Transverse colon (tissue), 4 donors: ENCODE results near the gene GRAMD2B. TPM values are rescaled to one million over a fixed set of nuclear protein-coding genes. Genes with fewer than 3 reads are reported as not detected.

Experiments used
- DNase-seq: peaks from one replicate; pipeline ENCODE4 v3.0.0-alpha.2; 2019
- H3K27ac ChIP-seq, 4 donors: fragments of 200-600 bp; sonication (generic); 2 replicates each; pipeline ENCODE4 v1.5.1; 2016 to 2018; ENCODE audit warnings: inconsistent platforms in 4 of 4
- H3K27me3 ChIP-seq: fragments of 200-600 bp; sonication (generic); 2 replicates; pipeline ENCODE4 v1.5.1; 2017; ENCODE audit warnings: inconsistent platforms
- H3K36me3 ChIP-seq, 4 donors: fragments of 200-600 bp; sonication (generic); 2 replicates each; pipeline ENCODE4 v1.5.1; 2017 to 2019; ENCODE audit warnings: inconsistent platforms in 4 of 4
- H3K4me1 ChIP-seq, 4 donors: fragments of 200-600 bp; sonication (generic); 2 replicates each; pipeline ENCODE4 v1.5.1; 2017 to 2020; ENCODE audit warnings: inconsistent platforms in 4 of 4
- H3K4me3 ChIP-seq, 4 donors: fragments of 200-600 bp; sonication (generic); 1 replicate in 1 of 4; 2 replicates in 3 of 4; pipeline versions ENCODE4 v1.5.1 to v1.6.1; 2017 to 2019; ENCODE audit warnings: inconsistent platforms in 4 of 4
- H3K9me3 ChIP-seq, 2 donors: fragments of 200-600 bp; sonication (generic); 2 replicates each; pipeline ENCODE4 v1.5.1; 2017 to 2019; ENCODE audit warnings: inconsistent platforms in 2 of 2
- EP300 ChIP-seq: sonication (generic); formaldehyde crosslinking; IDR thresholded peaks from one replicate; pipeline ENCODE4 v1.6.1; 2017; ENCODE audit warnings: antibody characterized with exemption, low read depth
- POLR2A ChIP-seq: fragments of 450-650 bp; IDR thresholded peaks from one replicate; pipeline ENCODE4 v1.6.1; 2016; ENCODE audit warnings: antibody characterized with exemption, mild to moderate bottlenecking, moderate library complexity
- POLR2AphosphoS5 ChIP-seq, 3 donors: sonication (generic); formaldehyde crosslinking; IDR thresholded peaks; one replicate each; pipeline ENCODE4 v1.6.1; 2016; ENCODE audit warnings: antibody characterized with exemption in 3 of 3
- WGBS, 2 donors: methylation state at CpG; one replicate each; pipeline ENCODE4 v1.1.5; 2018; ENCODE audit warnings: low coverage in 1 of 2; 5-methylcytosine and 5-hydroxymethylcytosine counted together
- in situ Hi-C, 4 donors: fragments of 200-750 bp; cut with MboI; loops; one replicate each; pipeline versions ENCODE4 v1.15.0 to v1.15.1; 2017; ENCODE audit warnings: low sequenced_read_pairs in 3 of 4, low pct_ligation_motif_present in 1 of 4, low pct_unique_long_range_greater_than_20kb in 1 of 4
- intact Hi-C: fragments of 100-400 bp; cut with DNase I; formaldehyde crosslinking; loops from one replicate; pipeline ENCODE4 v1.15.1; 2023; ENCODE audit warnings: low total_unique reads
- total RNA-seq, 4 donors: library from RNA; depleted of rRNA; stranded (reverse); fragments of >200 nt; gene quantifications; one replicate each; pipeline ENCODE4 v1.1.0, GENCODE V29; 2016
- TF ChIP-seq, protein P1 (sequence below), 5 experiments: fragments of 200-600 bp in 3 of 5; fragments of 450-650 bp in 2 of 5; sonication (generic) in 3 of 5; IDR thresholded peaks; 1 replicate in 2 of 5; 2 replicates in 3 of 5; pipeline ENCODE4 v1.5.1; 2016 to 2017; ENCODE audit warnings: antibody characterized with exemption in 5 of 5, inconsistent platforms in 3 of 5, mild to moderate bottlenecking in 2 of 5, moderate library complexity in 1 of 5

Gene GRAMD2B
- total RNA-seq, 4 donors from 2014 or later = 93.9 to 191 (median 161) TPM

DNA sequence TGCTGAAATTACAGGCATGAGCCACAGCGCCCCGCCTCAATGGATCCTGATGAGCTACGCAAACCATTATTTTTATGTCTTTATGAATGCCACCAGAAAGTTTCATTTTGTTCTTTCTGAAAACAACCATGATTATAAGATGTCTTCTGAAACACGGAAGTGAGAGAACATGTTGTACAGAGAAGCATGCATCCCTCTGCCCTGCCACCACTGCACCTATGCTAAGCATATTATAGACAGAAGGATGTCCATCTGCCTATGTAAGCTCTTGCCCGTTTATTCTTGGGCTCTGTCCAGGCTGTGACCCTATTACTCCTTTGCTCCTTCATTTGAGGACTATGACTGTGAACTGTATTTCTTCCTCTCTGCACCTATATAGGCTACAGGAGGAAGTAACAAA lies 74.3 kb downstream of the GRAMD2B start:
- peaks cover 0 to 15% (median 0%) of the 10 kb centered on the region in 4 donors for H3K36me3 ChIP-seq
- H3K4me1 ChIP-seq = peaks cover 0 to 3% (median 0%) of the 10 kb centered on the region in 4 donors
- H3K9me3 ChIP-seq = no peaks in the 10 kb centered on the region
- TF ChIP-seq POLR2A (no peak), EP300 (no peak), POLR2AphosphoS5 (IDR thresholded peaks at IDR 0.05) (no peak)
- TF ChIP-seq, protein P1, sequence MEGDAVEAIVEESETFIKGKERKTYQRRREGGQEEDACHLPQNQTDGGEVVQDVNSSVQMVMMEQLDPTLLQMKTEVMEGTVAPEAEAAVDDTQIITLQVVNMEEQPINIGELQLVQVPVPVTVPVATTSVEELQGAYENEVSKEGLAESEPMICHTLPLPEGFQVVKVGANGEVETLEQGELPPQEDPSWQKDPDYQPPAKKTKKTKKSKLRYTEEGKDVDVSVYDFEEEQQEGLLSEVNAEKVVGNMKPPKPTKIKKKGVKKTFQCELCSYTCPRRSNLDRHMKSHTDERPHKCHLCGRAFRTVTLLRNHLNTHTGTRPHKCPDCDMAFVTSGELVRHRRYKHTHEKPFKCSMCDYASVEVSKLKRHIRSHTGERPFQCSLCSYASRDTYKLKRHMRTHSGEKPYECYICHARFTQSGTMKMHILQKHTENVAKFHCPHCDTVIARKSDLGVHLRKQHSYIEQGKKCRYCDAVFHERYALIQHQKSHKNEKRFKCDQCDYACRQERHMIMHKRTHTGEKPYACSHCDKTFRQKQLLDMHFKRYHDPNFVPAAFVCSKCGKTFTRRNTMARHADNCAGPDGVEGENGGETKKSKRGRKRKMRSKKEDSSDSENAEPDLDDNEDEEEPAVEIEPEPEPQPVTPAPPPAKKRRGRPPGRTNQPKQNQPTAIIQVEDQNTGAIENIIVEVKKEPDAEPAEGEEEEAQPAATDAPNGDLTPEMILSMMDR (IDR thresholded peaks at IDR 0.05) = no peak
- no peak overlapping the region for H3K27ac ChIP-seq
- in situ Hi-C loops = no loop called here
- H3K27me3 ChIP-seq = no peaks in the 10 kb centered on the region
- intact Hi-C loops = no loop called here
- no peak overlapping the region for H3K4me3 ChIP-seq
- WGBS, 2 donors = 81 to 85% methylated on average over 5 of the region's 5 CpGs
- no peak for DNase-seq

DNA sequence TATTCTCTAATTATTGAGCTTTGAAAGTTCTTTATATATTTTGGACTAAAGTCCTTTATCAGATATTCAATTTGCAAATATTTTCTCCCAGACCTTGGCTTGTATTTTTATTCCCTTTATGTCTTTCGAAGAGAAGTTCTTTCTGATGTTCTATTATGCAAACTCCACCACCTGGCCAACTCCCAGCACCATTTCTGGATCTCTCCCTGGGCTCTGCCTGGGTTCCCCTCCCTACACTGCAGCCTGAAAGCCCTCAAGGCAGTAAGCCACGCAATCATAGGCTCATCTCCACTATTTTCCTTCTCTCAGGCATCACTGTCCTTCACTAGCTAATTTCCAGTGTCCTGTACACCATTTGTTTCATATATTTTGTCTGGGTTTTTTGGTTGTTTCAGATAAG lies 76.1 kb downstream of the GRAMD2B start:
- in situ Hi-C loops (no loop called here), intact Hi-C loops (no loop called here)
- no peaks in the 10 kb centered on the region for H3K9me3 ChIP-seq
- no peak for TF ChIP-seq POLR2AphosphoS5 (IDR thresholded peaks at IDR 0.05)
- TF ChIP-seq POLR2A = no peak
- TF ChIP-seq, protein P1 (IDR thresholded peaks at IDR 0.05) = no peak
- no peak for TF ChIP-seq EP300
- H3K36me3 ChIP-seq = peaks cover 0 to 4% (median 0%) of the 10 kb centered on the region in 4 donors
- no peak overlapping the region for H3K4me3 ChIP-seq
- no peak overlapping the region for H3K27ac ChIP-seq
- 83 to 85% methylated on average over 2 of the region's 2 CpGs for WGBS, 2 donors
- no peak for DNase-seq
- H3K27me3 ChIP-seq = no peaks in the 10 kb centered on the region
- H3K4me1 ChIP-seq = peaks cover 0 to 16% (median 3%) of the 10 kb centered on the region in 4 donors

DNA sequence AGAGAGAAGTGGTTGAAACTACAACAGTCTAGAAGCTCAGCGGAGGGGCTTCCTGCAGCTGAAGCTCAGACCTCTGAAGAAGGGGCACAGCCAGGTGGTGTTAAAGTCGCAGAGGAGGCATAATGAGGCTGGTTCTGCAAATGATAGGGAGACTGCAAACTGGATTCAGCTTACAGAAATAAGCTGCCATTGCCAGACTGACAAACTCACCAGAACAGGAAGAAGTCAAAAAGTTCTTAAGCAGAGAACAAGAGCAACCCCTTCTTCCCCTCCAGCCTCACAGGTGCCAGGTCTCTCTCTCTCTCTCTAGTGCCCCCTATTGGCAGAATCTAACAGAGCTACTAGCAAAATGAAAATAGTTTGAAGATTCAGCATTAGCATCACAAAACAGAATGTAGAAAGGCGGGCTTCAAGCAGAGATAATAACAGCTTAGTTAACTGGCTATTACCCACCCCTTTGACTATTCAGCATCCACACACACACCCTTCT lies 76.7 kb downstream of the GRAMD2B start:
- in situ Hi-C loops = no loop called here

DNA sequence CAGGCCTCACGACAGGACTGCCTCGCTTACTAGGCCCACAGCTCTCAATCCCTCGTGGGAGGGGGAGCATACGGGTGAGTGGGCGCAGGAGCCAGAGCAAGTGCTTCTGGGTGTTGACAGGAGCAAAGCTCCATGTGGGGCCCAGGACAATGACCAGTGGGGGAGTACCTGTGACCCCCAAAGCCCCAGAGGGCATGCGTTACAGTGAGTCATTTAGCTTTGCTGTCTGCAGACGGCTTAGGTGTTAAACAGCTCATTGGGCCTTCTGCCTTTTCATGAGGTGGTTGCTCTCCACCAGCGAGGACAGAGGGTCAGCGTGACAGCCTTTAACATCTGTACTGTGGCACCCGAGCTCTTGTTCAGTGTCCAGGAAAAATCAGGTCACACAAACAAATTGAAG lies 78.2 kb downstream of the GRAMD2B start:
- Histone ChIP-seq H3K27ac (no peak overlapping the region), H3K27me3 (no peaks in the 10 kb centered on the region), H3K4me3 (no peak overlapping the region), H3K9me3 (no peaks in the 10 kb centered on the region), H3K36me3 (peaks cover 0 to under 1% (median 0%) of the 10 kb centered on the region in 4 donors), H3K4me1 (peaks cover 0 to 16% (median 3%) of the 10 kb centered on the region in 4 donors)
- intact Hi-C loops = no loop called here
- TF ChIP-seq EP300 = no peak
- no peak for DNase-seq
- WGBS, 2 donors = 95% methylated on average over 10 of the region's 10 CpGs; no CpG with 5 or more reads in 1 of the 2 donors
- in situ Hi-C loops = no loop called here

More for the DNA sequence above, 76.7 kb downstream of the GRAMD2B start:
- Histone ChIP-seq H3K9me3 (no peaks in the 10 kb centered on the region), H3K36me3 (peaks cover 0 to 4% (median 0%) of the 10 kb centered on the region in 4 donors), H3K4me3 (no peak overlapping the region), H3K27ac (no peak overlapping the region), H3K27me3 (no peaks in the 10 kb centered on the region), H3K4me1 (peaks cover 0 to 16% (median 3%) of the 10 kb centered on the region in 4 donors)
- 84 to 100% methylated on average over 2 to 3 of the region's 3 CpGs for WGBS, 2 donors
- intact Hi-C loops = no loop called here
- TF ChIP-seq, protein P1 (IDR thresholded peaks at IDR 0.05) = peak; percentile 45 to 57 (median 52)
- no peak for TF ChIP-seq POLR2AphosphoS5 (IDR thresholded peaks at IDR 0.05)
- DNase-seq = no peak

DNA sequence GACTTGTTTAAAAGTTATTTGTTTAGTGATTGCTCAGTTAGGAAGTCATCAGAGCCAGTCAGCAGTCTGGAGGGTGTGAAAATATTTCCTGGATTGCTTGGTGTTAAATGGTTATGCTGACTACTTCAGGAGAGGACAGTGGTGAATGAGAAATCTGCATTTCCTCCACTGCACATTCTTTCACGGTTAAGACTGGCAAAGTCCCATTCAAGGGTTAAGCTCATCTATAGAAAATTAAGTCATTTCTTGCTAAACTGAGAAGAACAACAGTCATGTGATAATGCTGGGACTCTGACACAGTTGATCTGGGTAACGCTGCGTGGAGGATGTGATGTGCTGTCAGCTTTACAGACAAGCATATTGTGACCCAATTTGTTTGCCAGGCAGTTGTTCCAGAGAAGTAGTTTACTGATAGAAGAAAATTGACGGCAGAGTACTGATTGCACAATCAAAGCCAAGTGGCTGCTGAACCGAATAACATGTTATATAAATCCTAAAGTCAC lies 80.4 kb downstream of the GRAMD2B start:
- in situ Hi-C loops (no loop called here), intact Hi-C loops (no loop called here)
- no peak overlapping the region for H3K4me3 ChIP-seq
- H3K27ac ChIP-seq = peak overlapping the region; percentile 3 to 62 (median 32)
- H3K27me3 ChIP-seq = no peaks in the 10 kb centered on the region
- H3K36me3 ChIP-seq = no peaks in the 10 kb centered on the region
- peaks cover 0 to 24% (median 3%) of the 10 kb centered on the region in 4 donors for H3K4me1 ChIP-seq
- no peaks in the 10 kb centered on the region for H3K9me3 ChIP-seq
- 25 to 33% methylated on average over 3 to 5 of the region's 5 CpGs for WGBS, 2 donors
- DNase-seq = no peak
- TF ChIP-seq, protein P1 (IDR thresholded peaks at IDR 0.05) = no peak
- peak in 1 of 3 donors; percentile 49 for TF ChIP-seq POLR2AphosphoS5 (IDR thresholded peaks at IDR 0.05)
- peak; percentile 13 for TF ChIP-seq EP300
- no peak for TF ChIP-seq POLR2A
